ENCODE results near the gene IPO9.

The IPO9 gene

DNA sequence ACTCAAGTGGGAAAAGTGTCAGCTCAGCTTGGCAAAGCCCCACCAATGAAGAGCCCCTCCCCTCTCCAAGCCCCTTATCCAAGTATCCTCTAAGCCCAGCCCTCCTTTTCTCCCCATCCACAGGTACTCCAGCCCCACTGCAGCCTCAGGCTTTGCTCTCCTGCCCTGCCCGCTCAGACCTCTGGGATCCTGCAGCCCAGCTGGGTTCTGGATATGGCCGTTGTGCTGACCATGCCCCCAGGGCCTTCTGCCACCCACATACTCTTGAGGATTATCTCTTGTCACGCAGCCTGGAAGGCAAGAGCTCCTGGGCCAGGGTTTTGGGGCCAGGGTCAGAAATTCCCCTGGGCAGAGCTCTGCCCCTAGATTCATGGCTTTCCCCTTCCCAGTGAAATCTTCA is 64.5 kb downstream of the IPO9 start:
- Histone ChIP-seq H3K27ac (replicated peaks) (no peak overlapping the region), H3K4me3 (replicated peaks; ENCODE audit: insufficient read depth, low read length) (no peak overlapping the region), H3K27me3 (ENCODE audit: insufficient read depth, poor library complexity, severe bottlenecking) (peaks cover 24% of the 10 kb centered on the region)
- DNase-seq (ENCODE audit: low read depth in 1 of 2, low spot score in 1 of 2) = no peak
- no peak for TF ChIP-seq GABPA (IDR thresholded peaks at IDR 0.05; ENCODE audit: low read depth)
- TF ChIP-seq, protein P1, sequence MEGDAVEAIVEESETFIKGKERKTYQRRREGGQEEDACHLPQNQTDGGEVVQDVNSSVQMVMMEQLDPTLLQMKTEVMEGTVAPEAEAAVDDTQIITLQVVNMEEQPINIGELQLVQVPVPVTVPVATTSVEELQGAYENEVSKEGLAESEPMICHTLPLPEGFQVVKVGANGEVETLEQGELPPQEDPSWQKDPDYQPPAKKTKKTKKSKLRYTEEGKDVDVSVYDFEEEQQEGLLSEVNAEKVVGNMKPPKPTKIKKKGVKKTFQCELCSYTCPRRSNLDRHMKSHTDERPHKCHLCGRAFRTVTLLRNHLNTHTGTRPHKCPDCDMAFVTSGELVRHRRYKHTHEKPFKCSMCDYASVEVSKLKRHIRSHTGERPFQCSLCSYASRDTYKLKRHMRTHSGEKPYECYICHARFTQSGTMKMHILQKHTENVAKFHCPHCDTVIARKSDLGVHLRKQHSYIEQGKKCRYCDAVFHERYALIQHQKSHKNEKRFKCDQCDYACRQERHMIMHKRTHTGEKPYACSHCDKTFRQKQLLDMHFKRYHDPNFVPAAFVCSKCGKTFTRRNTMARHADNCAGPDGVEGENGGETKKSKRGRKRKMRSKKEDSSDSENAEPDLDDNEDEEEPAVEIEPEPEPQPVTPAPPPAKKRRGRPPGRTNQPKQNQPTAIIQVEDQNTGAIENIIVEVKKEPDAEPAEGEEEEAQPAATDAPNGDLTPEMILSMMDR (IDR thresholded peaks at IDR 0.05; ENCODE audit: insufficient read depth, low read length) = no peak
- TF ChIP-seq, protein P2, sequence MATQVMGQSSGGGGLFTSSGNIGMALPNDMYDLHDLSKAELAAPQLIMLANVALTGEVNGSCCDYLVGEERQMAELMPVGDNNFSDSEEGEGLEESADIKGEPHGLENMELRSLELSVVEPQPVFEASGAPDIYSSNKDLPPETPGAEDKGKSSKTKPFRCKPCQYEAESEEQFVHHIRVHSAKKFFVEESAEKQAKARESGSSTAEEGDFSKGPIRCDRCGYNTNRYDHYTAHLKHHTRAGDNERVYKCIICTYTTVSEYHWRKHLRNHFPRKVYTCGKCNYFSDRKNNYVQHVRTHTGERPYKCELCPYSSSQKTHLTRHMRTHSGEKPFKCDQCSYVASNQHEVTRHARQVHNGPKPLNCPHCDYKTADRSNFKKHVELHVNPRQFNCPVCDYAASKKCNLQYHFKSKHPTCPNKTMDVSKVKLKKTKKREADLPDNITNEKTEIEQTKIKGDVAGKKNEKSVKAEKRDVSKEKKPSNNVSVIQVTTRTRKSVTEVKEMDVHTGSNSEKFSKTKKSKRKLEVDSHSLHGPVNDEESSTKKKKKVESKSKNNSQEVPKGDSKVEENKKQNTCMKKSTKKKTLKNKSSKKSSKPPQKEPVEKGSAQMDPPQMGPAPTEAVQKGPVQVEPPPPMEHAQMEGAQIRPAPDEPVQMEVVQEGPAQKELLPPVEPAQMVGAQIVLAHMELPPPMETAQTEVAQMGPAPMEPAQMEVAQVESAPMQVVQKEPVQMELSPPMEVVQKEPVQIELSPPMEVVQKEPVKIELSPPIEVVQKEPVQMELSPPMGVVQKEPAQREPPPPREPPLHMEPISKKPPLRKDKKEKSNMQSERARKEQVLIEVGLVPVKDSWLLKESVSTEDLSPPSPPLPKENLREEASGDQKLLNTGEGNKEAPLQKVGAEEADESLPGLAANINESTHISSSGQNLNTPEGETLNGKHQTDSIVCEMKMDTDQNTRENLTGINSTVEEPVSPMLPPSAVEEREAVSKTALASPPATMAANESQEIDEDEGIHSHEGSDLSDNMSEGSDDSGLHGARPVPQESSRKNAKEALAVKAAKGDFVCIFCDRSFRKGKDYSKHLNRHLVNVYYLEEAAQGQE (IDR thresholded peaks at IDR 0.05; ENCODE audit: insufficient replicate concordance, low read depth) = no peak

GRCh38 chr1:201894343-201895119 is 65.6 kb downstream of the IPO9 start:
- TF ChIP-seq GABPA (IDR thresholded peaks at IDR 0.05; ENCODE audit: low read depth) = no peak
- no peak for TF ChIP-seq SPI1 (IDR thresholded peaks at IDR 0.05; ENCODE audit: borderline replicate concordance, low read depth)
- TF ChIP-seq, protein P2 (IDR thresholded peaks at IDR 0.05; ENCODE audit: insufficient replicate concordance, low read depth) = no peak
- TF ChIP-seq POLR2AphosphoS5 (IDR thresholded peaks at IDR 0.05; ENCODE audit: low read depth) = no peak
- Histone ChIP-seq H3K4me3 (replicated peaks; ENCODE audit: insufficient read depth, low read length) (no peak overlapping the region), H3K27me3 (ENCODE audit: insufficient read depth, poor library complexity, severe bottlenecking) (peaks cover 17% of the 10 kb centered on the region), H3K27ac (replicated peaks) (no peak overlapping the region)
- no peak for DNase-seq (ENCODE audit: low read depth in 1 of 2, low spot score in 1 of 2)

DNA sequence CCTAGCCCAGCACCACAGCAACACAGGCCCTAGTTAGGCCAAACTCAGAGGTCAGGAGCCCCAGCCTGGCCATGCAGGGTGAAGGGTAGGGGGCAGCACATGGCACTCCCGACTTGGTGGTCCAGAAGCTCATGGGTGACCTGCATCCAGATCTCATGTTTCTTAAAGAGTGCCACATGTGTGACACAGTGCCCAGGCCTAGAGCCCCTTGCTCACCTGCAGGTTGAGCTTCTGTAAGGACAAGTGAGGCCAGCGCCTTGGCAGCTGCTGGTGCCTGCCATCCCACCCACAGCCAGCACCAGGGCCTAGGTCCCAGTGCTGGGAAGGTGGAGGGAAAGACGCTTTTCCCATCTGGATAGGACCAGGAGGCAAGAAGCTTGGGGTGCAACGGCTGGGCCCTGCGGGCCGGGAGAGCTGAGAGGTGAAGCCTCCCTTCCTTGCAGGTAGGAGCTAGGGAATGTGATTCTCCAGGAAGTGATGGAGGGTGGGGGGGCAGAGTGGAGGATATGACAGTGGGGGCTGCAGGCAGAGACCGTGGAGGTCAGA is 66.2 kb downstream of the IPO9 start:
- no peak for DNase-seq (ENCODE audit: low read depth in 1 of 2, low spot score in 1 of 2)
- H3K27ac ChIP-seq (replicated peaks) = no peak overlapping the region
- TF ChIP-seq, protein P1 (IDR thresholded peaks at IDR 0.05; ENCODE audit: insufficient read depth, low read length) = no peak
- no peak for TF ChIP-seq POLR2AphosphoS5 (IDR thresholded peaks at IDR 0.05; ENCODE audit: low read depth)
- TF ChIP-seq GABPA (IDR thresholded peaks at IDR 0.05; ENCODE audit: low read depth) = no peak
- no peak for TF ChIP-seq SPI1 (IDR thresholded peaks at IDR 0.05; ENCODE audit: borderline replicate concordance, low read depth)
- TF ChIP-seq, protein P2 (IDR thresholded peaks at IDR 0.05; ENCODE audit: insufficient replicate concordance, low read depth) = no peak

More for the DNA sequence above, 66.2 kb downstream of the IPO9 start:
- Histone ChIP-seq H3K27me3 (ENCODE audit: insufficient read depth, poor library complexity, severe bottlenecking) (peaks cover 11% of the 10 kb centered on the region), H3K4me3 (replicated peaks; ENCODE audit: insufficient read depth, low read length) (no peak overlapping the region)
